LNCAP (cell line): ENCODE measurements around the gene MLIP.

Experiments used
- CTCF ChIP-seq: fragments of 450-650 bp; IDR thresholded peaks from 2 replicates; pipeline ENCODE4 v1.5.1; 2017; ENCODE audit warnings: mild to moderate bottlenecking

Gene MLIP

GRCh38 chr6:54289426-54289825, 178.2 kb downstream of the MLIP start:
- TF ChIP-seq CTCF, result no peak

DNA sequence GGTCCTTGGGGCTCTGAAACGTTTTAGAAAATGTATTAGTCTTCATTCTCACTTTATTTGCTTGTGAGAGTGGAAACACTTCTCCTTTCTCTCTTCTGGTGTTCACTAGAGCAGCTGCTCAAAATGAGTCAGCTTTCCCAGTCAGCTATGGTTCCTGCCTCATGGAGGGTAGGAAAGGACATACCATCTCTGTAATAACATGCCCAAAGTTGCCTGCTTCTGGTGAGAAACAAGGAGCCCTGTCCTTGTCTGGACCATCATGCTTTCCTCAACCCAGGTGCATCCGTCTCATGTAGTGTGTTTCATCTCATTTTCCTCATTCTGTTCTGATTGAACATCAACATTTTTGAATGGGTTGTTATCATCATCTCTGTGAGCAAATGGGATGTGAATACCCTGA, 179.9 kb downstream of the MLIP start:
- TF ChIP-seq CTCF, result no peak

DNA sequence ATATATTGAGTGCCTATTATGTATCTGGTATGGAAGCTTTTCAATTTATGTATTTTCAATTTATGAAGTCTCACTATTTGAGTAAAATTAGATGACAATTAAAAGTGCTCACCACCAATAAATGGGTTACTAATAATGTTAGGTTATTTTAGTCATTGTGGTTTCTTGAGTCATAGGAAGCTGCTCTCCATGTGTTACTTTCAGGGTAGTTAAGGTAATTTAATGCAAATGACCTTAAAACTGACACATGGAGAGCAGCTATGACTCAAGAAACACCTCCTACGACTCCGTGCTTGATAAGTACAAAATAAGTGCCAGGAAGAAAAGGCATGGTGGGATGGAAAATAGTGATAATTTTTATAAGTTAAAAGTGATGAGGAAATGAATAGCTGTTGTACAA, 180.5 kb downstream of the MLIP start:
- no peak for TF ChIP-seq CTCF

DNA sequence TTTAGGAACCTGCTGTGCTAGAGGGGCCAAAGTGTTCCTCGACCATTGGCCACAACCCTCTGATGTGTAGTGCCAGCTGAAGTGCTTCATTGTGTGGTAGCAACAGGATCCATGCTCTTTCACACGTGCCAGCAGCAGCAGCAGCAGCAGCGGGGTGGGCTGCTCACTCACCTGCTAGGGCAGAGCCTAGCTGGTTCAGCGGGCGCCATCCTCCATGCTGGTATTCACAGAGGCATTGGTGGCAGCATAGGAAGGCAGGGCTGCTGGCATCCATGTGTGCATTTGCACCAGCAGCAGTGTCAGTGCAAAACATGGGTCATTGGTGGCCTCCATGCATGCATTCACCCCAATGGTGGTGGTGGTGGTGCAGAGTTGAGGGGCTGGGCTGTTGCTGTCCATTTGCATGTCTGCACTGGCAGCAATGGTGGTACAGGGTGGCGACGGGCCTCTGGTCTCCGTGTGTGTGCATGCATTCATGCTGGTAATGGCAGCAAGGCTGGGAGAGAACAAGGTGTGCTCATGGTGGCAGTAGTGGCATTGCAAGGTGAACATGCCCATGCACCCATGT, 183.8 kb downstream of the MLIP start:
- no peak for TF ChIP-seq CTCF

DNA sequence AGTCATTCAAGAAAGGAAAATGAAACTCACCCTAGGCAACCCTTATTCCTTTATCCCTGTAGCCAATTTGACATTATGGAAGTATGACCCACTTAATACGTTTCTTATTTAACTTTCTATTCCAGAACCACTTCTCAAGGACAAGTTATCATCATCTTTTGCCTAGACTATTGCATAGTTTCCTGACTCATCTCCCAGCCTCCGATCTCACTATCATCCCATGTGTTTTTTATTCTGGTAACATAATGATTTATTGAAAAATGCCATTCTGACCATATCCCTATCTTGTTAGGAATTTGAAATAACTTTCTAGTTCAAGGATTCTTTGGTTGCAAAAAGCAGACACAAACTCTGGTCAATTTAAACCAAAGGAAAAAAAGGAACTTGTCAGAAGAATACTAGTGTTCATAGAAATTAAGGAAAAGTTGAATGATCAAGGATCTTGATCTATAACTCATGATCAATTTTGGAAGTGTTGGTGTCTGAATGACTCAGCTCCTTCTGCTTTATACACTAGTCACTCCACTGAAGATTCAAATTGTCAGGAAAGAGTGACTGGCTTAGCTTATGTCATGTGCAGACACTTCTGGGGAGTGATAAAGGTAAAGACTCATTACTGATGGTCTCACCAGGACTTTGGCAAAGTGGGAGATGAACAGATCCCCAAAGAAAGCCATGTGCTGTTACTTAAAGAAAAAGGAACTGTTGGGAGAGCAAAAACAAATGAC, 188.5 kb downstream of the MLIP start:
- no peak for TF ChIP-seq CTCF

GRCh38 chr6:54301770-54302169, 190.5 kb downstream of the MLIP start:
- no peak for TF ChIP-seq CTCF

DNA sequence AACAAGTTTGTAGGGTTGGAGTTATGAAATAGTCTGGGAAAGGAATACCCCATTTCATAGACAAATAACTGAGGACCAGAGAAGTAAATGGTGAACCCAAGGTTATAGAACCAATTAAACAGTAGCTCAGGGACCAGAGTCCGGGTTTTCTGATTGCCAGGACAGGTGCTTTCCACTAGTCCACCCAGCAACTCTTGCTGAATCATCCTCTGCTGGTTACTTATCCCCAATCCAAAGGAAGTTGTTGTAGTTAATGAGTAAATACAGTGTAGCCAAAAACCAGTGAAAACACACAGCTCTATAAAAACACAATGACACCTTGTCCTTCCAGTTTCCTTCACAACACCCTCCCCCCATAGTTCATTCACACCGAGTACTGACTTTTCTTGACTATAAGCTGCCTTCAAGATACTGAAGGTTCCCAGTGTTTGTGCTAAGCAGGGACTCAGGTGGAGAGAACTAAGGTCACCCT, 196.2 kb downstream of the MLIP start:
- TF ChIP-seq CTCF, result no peak
